ENCODE data around the gene POU2F2.

The POU2F2 gene

DNA sequence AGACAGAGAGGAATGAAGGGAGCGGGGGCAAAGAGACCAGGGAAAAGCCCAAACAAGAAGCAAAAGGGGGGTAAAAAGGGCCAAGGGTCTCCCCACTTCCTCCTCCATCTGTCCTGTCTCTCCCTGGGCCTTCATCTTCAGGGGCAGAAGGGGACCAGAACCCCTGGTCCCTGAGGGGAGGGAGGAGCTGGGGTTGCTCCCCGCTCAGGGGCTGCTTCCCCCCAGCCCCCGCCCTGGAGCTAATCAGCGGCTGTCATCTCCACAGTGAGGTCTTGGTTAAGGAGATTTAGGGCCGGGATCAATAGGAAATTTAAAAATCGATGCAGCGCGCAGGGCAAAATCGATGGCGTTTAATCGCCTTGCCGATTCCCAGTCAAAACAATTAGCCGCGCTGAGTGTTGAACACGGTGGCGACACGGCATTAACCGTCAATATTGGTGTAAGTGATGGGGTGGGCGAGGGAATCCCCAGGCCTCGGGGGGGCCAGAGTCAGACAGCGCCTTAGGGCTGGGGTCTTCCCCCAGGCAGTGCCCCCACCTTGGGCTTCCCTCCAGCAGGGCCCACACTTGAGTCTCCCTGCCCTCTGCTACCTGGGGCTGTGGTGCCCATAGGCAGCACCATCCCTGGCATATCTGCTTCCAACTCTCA is 29.5 kb upstream of the POU2F2 start:
- ATAC-seq (ENCODE audit: insufficient read depth, low read depth) (no peak), DNase-seq (no peak)
- no peak for TF ChIP-seq EZH2 (IDR thresholded peaks at IDR 0.05; ENCODE audit: borderline replicate concordance, low read depth, low read length, severe bottlenecking)
- TF ChIP-seq, protein P1, sequence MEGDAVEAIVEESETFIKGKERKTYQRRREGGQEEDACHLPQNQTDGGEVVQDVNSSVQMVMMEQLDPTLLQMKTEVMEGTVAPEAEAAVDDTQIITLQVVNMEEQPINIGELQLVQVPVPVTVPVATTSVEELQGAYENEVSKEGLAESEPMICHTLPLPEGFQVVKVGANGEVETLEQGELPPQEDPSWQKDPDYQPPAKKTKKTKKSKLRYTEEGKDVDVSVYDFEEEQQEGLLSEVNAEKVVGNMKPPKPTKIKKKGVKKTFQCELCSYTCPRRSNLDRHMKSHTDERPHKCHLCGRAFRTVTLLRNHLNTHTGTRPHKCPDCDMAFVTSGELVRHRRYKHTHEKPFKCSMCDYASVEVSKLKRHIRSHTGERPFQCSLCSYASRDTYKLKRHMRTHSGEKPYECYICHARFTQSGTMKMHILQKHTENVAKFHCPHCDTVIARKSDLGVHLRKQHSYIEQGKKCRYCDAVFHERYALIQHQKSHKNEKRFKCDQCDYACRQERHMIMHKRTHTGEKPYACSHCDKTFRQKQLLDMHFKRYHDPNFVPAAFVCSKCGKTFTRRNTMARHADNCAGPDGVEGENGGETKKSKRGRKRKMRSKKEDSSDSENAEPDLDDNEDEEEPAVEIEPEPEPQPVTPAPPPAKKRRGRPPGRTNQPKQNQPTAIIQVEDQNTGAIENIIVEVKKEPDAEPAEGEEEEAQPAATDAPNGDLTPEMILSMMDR (IDR thresholded peaks at IDR 0.05; ENCODE audit: borderline replicate concordance, extremely low read depth, low read length, poor library complexity, severe bottlenecking): no peak
- H3K27ac ChIP-seq (ENCODE audit: low read length): no peak overlapping the region
- no peaks in the 10 kb centered on the region for H3K79me2 ChIP-seq (ENCODE audit: insufficient read depth, low read length)
- no peak overlapping the region for H3K9ac ChIP-seq (ENCODE audit: low read depth, low read length)
- no peak overlapping the region for H3K4me2 ChIP-seq (ENCODE audit: insufficient read depth, low read length)
- 0 out of 2 replicates have a peak, but pooled peaks cover 3% of the 10 kb centered on the region for H4K20me1 ChIP-seq (ENCODE audit: insufficient read depth, low read length)
- H3K4me3 ChIP-seq (ENCODE audit: low read depth in 1 of 2, low read length in 2 of 2): no peak overlapping the region
- no peak overlapping the region for H2AFZ ChIP-seq (ENCODE audit: low read depth, low read length)
- peaks cover 30% of the 10 kb centered on the region for H3K27me3 ChIP-seq (ENCODE audit: insufficient read depth, low read length, poor library complexity)
- H3K9me3 ChIP-seq (ENCODE audit: insufficient read depth, low read length, severe bottlenecking): no peaks in the 10 kb centered on the region
- no peaks in the 10 kb centered on the region for H3K36me3 ChIP-seq (ENCODE audit: insufficient read depth, low read length)
- no peaks in the 10 kb centered on the region for H3K4me1 ChIP-seq (ENCODE audit: insufficient read depth, low read length)

DNA sequence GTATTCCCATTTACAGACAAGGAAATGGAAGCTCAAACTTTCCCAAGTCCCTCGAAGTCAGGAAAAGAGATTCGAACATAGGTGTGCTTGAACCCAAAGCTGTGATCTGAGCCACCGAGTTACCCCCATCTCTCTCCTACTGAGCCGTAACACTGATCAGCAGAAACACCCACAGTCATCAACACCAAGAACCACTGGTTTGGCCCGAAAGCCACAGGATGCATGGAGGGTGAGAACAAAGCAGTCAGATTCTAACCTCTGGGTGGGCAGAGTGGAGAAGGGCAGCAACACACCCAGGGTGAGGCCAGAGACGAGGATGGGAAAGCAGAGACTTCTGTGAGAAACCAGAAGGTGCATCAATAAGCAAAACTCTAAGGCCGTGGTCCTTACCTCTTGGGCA is 27.7 kb upstream of the POU2F2 start:
- Histone ChIP-seq H4K20me1 (ENCODE audit: insufficient read depth, low read length) (0 out of 2 replicates have a peak, but pooled peaks cover 3% of the 10 kb centered on the region), H3K4me3 (ENCODE audit: low read depth in 1 of 2, low read length in 2 of 2) (no peak overlapping the region), H3K27ac (ENCODE audit: low read length) (no peak overlapping the region), H3K79me2 (ENCODE audit: insufficient read depth, low read length) (no peaks in the 10 kb centered on the region), H3K4me1 (ENCODE audit: insufficient read depth, low read length) (no peaks in the 10 kb centered on the region), H3K9ac (ENCODE audit: low read depth, low read length) (no peak overlapping the region), H3K36me3 (ENCODE audit: insufficient read depth, low read length) (no peaks in the 10 kb centered on the region), H3K4me2 (ENCODE audit: insufficient read depth, low read length) (no peak overlapping the region), H2AFZ (ENCODE audit: low read depth, low read length) (no peak overlapping the region), H3K9me3 (ENCODE audit: insufficient read depth, low read length, severe bottlenecking) (no peaks in the 10 kb centered on the region), H3K27me3 (ENCODE audit: insufficient read depth, low read length, poor library complexity) (peaks cover 26% of the 10 kb centered on the region)
- ATAC-seq (ENCODE audit: insufficient read depth, low read depth): no peak
- DNase-seq: no peak
- TF ChIP-seq, protein P1 (IDR thresholded peaks at IDR 0.05; ENCODE audit: borderline replicate concordance, extremely low read depth, low read length, poor library complexity, severe bottlenecking): no peak
- TF ChIP-seq EZH2 (IDR thresholded peaks at IDR 0.05; ENCODE audit: borderline replicate concordance, low read depth, low read length, severe bottlenecking): no peak

DNA sequence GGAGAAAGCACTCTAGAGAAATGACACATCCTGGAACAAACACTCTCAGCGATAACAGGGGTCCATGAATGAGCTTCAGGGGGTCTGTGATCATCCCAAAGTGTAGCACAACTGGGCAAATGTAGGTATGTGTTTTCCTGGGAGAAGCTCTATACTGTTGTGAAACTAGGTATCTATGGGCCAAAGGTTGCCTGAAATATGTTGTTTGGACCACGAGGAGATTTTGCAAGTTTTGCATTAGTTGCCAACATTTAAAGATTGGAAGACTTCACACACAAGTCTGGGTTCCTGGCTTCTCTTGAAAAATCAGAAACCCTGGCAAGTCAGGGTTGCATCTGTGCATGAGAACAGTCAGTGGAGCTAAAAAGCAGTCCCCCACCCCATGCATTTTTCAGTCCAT is 26.7 kb upstream of the POU2F2 start:
- no peaks in the 10 kb centered on the region for H3K79me2 ChIP-seq (ENCODE audit: insufficient read depth, low read length)
- ATAC-seq (ENCODE audit: insufficient read depth, low read depth): no peak
- peaks cover 29% of the 10 kb centered on the region for H3K27me3 ChIP-seq (ENCODE audit: insufficient read depth, low read length, poor library complexity)
- TF ChIP-seq EZH2 (IDR thresholded peaks at IDR 0.05; ENCODE audit: borderline replicate concordance, low read depth, low read length, severe bottlenecking): no peak
- TF ChIP-seq, protein P1 (IDR thresholded peaks at IDR 0.05; ENCODE audit: borderline replicate concordance, extremely low read depth, low read length, poor library complexity, severe bottlenecking): no peak
- no peak overlapping the region for H2AFZ ChIP-seq (ENCODE audit: low read depth, low read length)
- H4K20me1 ChIP-seq (ENCODE audit: insufficient read depth, low read length): 0 out of 2 replicates have a peak, but pooled peaks cover 3% of the 10 kb centered on the region
- H3K4me2 ChIP-seq (ENCODE audit: insufficient read depth, low read length): no peak overlapping the region
- no peak overlapping the region for H3K9ac ChIP-seq (ENCODE audit: low read depth, low read length)
- H3K36me3 ChIP-seq (ENCODE audit: insufficient read depth, low read length): no peaks in the 10 kb centered on the region
- H3K27ac ChIP-seq (ENCODE audit: low read length): no peak overlapping the region
- H3K9me3 ChIP-seq (ENCODE audit: insufficient read depth, low read length, severe bottlenecking): no peaks in the 10 kb centered on the region
- DNase-seq: no peak
- H3K4me3 ChIP-seq (ENCODE audit: low read depth in 1 of 2, low read length in 2 of 2): no peak overlapping the region
- no peaks in the 10 kb centered on the region for H3K4me1 ChIP-seq (ENCODE audit: insufficient read depth, low read length)
